GM21447 (cell line): ENCODE measurements around the gene DTNBP1.
A peak's percentile ranks its signal among the peaks of the same experiment; 100 is the strongest.

ENCODE experiments used
- ATAC-seq: cut with Tn5 transposase; IDR thresholded peaks from one replicate; pipeline ENCODE4 v1.9.1; 2021; ENCODE audit not compliant: unreplicated experiment

DTNBP1 gene

DNA sequence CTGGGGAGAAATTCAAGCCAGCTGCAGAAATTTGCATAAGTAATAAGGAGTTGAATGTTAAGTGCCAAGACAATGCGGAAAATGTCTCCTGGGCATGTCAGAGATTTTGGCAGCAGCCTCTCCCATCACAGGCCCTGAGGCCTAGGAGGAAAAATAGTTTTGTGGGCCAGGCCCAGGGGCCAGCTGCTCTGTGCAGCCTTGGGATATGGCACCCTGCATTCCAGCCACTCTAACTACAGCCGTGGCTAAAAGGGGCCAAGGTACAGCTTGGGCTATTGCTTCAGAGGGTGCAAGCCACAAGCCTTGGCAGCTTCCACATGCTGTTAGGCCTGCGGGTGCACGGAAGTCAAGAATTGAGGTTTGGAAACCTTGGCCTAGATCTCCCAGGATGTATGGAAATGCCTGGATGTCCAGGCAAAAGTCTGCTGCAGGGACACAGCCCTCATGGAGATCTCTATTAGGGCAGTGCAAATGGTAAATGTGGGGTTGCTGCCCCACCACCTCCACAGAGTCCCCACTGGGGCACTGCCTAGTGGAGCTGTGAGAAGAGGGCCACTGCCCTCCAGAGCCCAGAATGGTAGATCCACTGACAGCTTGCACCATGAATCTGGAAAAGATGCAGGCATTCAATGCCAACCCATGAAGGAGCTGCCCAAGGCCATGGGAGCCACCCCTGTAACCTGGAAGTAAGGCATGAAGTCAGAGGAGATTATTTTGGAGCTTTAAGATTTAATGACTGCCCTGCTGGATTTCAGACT is 126.5 kb downstream of the DTNBP1 start:
- no peak for ATAC-seq

GRCh38 chr6:15535495-15536197 is 127.2 kb downstream of the DTNBP1 start:
- no peak for ATAC-seq

GRCh38 chr6:15534974-15535373 is 127.9 kb downstream of the DTNBP1 start:
- no peak for ATAC-seq

DNA sequence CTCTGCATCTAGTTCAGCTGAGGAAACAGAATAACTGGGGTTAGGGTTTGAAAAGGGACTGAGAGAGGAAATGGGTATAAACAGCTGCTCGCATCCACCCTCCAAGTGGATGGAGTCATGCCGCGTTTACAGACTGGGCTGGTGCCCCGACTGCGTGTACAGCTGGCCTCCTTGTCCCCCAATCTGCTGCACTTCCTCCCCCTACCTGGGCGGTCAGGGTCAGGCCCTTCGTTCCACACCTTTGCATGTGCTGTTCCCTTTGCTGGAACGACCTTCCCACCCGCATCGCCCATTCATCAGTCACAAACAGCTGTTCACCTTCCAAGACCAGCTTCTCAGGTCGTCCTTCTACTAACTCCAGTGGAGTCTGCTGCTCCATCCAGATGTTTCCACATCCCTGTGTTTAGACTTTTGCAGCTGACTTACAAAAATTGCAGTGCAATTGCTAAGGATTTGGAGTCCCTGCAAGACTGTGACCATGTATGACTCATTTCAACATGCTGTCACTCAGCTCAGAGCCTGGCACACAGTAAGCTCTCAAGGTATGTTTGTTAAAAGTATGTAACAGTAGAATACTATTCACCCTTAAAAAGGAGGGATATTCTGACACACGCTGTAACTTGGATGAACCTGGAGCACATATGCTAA is 129.3 kb downstream of the DTNBP1 start:
- no peak for ATAC-seq

- no peak for ATAC-seq
Measured at GRCh38 chr6:15531973-15532372, 130.9 kb downstream of the DTNBP1 start.

DNA sequence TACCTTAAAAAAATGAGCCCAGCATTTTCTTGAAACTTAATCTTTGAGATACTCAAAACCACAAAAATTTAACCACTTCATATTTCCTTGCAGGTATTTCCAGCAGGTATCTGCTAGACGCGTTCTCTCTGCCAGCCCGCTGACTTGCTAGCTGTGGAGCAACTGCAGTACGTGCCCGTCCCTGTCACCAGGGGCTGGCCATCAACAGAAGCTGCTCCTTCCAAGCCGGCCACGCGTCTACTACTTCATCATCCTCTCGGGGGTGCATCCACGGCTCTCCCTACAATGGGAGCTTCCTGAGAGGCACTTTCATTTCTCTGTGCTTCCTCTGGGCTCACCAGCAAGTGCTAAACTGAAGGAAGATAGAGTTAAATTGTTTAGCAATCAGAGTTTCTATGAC is 132.4 kb downstream of the DTNBP1 start:
- no peak for ATAC-seq

DNA sequence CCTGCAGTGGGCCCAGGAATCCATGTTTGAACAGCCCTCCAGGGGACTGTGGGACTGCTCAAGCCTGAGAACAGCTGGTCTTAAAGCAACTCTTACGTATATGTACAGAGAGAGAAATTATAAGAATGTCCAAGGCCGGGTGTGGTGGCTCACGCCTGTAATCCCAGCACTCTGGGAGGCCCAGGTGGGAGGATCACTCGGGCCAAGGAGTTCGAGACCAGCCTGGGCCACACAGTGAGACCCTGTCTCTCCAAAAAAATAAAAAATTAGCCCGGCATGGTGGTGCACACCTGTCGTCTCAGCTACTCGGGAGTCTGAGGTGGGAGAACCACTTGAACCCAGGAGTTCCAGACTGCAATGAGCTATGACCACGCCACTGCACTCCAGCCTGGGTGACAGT is 134.0 kb downstream of the DTNBP1 start:
- ATAC-seq = no peak

DNA sequence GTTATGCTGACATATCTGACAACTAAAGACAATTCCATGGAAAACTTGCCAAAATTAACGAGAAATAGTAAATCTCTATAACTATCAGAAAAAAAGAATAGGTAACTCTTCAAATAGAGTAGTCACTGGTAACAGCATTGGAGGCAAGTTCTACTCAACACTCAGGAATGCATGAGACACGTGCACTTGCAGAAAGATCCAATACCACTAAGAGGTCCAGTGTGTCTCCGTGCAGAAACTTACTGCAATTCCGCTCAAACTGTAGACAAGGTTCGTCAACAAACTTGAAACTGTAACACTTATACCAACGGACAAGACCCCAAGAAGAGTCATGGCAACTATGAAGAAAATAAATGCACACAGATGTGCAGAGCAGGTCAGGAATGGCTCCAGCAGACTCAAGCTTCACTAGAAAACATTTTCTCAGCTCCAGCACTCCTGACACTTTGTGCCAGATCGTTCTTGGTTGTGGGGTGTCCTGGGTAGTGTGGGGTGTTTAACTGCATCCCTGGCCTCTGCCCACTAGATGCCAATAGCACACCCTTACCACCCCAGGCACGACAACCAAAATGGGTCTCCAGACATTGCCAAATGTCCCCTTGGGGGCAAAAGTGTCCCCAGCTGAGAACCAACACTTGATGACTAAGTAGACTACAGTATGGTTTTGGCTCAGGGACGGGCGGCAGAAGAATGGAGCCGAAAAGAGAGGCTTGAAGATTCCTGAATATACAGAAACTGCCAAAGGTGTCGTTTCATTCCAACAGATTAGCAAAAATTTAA is 134.8 kb downstream of the DTNBP1 start:
- ATAC-seq = no peak

DNA sequence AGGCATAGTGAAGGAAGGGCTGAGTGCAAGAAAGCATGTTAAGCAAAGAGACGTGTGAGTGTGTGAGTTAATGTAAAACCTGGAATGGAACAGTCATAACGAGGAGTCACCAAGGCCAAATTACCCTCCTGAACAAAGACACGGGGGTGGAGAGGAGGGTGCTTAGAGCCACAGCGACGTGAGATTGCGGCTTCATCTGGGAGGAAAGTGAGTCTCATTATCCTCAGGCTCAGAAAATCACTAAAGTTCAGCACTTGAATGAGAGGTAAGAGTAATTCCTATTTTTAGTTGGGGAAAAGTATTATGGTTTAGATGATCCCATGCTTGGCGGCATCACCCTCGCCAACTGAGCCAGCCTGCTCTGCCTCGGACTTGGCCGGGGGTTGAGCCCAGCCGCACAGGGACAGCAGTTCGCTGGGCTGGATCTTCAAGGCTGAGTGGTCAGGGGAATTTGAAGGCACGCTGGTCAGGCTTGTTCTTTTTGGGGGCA is 136.6 kb downstream of the DTNBP1 start:
- peak; percentile 57 for ATAC-seq

GRCh38 chr6:15524861-15525401 is 137.9 kb downstream of the DTNBP1 start:
- ATAC-seq = no peak

DNA sequence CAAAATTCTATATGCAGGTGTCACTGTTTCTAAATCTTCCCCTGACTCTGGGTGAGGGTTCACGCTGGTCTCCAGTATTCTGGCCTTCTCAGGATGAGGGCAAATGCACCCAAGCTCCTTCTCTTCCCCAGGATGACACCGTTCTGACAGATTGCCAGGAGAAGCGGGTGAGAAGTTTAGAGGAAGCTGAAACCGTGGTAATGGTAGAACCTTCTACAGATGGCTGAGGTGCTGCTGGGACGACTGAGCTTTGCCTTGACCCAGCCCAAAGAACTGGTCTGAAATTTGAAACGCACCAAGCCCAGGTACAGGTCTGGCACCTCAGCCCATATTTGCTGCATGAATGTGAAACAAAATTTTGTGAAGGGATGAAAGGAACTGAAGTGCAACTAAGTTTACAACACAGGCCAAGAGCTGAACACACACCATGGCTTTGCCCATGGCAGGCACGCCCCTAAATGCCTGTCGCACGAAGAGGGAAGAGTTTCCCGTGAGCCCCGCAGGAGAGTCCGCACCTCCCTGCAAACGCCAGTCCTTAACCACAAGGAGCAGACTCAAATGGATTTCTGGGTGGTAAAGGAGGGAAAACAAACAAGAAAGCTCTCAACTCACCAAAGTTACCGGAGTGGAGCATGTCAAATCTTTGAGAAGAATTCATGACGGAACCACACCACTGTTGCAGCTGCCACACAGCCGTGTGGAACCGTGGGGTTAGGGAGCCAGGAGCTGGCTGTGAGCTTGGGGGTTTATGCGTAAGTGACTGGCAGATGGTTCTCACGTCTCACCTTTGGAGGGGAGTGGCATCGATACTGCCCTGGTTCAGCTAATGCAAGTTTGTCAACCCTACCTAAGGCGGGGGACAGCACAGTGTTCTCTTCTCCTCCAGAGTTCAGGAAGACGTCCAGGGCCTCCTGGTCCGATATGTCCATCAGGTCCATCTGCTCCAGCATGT is 138.9 kb downstream of the DTNBP1 start:
- no peak for ATAC-seq

DNA sequence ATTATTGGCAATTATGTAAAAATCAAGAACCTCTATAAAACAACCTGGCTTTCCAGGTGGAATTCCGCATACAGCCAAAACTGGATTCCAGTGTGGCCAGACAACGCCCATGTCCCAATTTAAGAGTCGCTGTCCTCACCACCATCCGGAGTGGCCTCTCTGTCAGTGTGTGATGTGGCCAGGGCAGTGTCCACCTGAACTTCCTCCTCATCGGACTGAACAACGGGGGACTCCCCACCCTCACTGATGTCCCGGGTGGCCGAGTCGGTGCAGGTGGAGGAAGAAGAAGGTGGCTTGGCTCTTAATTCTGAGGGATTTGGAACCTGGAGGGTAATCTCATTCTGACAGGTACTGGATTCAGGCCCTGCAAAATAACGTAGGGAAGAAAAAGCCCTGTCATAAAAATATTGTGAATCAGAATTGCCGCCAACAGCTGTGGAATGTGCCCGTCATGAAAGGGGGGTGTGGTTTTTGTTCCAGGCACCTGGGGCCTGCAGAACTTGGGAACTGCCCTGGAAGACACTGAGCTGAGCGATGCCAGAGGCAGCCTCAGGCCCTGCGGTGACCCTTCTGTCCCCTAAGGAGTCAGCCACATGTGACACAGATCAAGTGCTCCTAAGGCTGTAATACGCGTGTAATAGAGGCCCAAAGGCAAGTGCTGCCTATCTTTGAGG is 139.8 kb downstream of the DTNBP1 start:
- no peak for ATAC-seq

GRCh38 chr6:15522427-15522826 is 140.4 kb downstream of the DTNBP1 start:
- ATAC-seq = no peak

GRCh38 chr6:15522026-15522425 is 140.8 kb downstream of the DTNBP1 start:
- ATAC-seq = no peak

GRCh38 chr6:15521582-15521981 is 141.2 kb downstream of the DTNBP1 start:
- no peak for ATAC-seq

- ATAC-seq = no peak
Measured at GRCh38 chr6:15520626-15521203, 142.1 kb downstream of the DTNBP1 start.

DNA sequence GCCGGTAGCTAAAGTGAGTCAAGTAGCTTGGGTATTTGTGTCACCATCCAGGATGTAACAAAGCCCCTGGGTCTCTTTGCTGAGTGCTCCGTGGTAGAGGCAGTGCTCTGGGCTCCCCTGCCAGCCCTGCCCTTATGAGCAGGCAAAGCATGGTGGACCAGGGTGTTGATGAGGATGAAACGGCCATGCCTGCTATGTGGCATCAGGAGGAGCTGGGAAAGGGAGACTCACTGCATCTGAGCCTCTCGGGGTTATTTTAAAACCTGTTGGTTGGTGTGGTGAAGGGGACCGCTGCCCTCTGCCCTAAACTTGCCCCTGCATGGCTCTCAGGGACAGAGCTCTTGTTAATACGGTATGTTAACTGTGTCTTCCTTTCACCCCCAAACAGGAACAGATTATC is 143.1 kb downstream of the DTNBP1 start:
- no peak for ATAC-seq

- no peak for ATAC-seq
Measured at GRCh38 chr6:15518878-15519277, 143.9 kb downstream of the DTNBP1 start.

DNA sequence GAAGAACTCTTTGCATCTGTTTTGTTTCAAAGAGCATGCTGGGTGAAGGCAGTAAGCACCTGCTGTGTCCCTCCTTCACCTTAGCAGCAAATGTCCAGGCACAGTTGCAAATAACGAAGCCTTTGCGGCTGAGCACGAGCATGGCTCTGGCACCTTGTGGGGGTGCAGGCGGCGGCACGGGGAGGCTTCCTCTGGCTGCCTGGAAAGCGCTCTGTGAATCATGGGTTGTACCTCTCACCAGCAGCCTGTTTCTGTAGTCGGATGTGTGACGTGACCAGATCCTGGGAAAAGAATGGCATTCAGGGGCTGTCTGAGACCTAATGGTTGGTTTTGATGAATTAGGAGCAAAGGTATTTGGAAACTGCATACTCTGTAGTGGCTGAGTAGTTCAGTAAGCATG is 144.8 kb downstream of the DTNBP1 start:
- ATAC-seq = no peak
